ENCODE data around the gene PTPN18. TPM values are rescaled to one million over a fixed set of nuclear protein-coding genes. Genes with fewer than 3 reads are reported as not detected.
A peak's percentile ranks its signal among the peaks of the same experiment; 100 is the strongest.

Gene PTPN18
- total RNA-seq, 1 donor from 2014 or later, result 10.4 TPM

- TF ChIP-seq CTCF (IDR thresholded peaks at IDR 0.05; ENCODE audit: insufficient read depth, low read depth, low read length), result no peak
- no peak for TF ChIP-seq EZH2 (IDR thresholded peaks at IDR 0.05; ENCODE audit: insufficient read depth, low read length)
- Histone ChIP-seq H3K4me3 (ENCODE audit: insufficient read depth, low read depth, low read length) (no peak overlapping the region), H3K27me3 (ENCODE audit: insufficient read depth, low read length) (no peaks in the 10 kb centered on the region), H3K79me2 (ENCODE audit: insufficient read depth, low read length) (no peaks in the 10 kb centered on the region), H3K4me2 (ENCODE audit: low read length) (no peak overlapping the region), H4K20me1 (ENCODE audit: insufficient read depth, low read length) (peaks cover 6% of the 10 kb centered on the region), H3K4me1 (ENCODE audit: insufficient read depth, low read length) (peaks cover 5% of the 10 kb centered on the region), H3K36me3 (ENCODE audit: insufficient read depth, low read length) (no peaks in the 10 kb centered on the region), H3K27ac (ENCODE audit: low read depth, low read length) (no peak overlapping the region), H2AFZ (ENCODE audit: low read depth, low read length) (no peak overlapping the region), H3K9ac (ENCODE audit: low read length) (no peak overlapping the region), H3K9me3 (ENCODE audit: insufficient read depth, low read depth, low read length) (no peaks in the 10 kb centered on the region)
- peaks cover 3% of the 10 kb centered on the region for H3K36me3 Mint-ChIP-seq (ENCODE audit: low read depth, unreplicated experiment)
- peak overlapping the region; percentile 34 for H3K4me3 Mint-ChIP-seq (ENCODE audit: unreplicated experiment)
- no peak for FAIRE-seq
- no peaks in the 10 kb centered on the region for H3K9me3 Mint-ChIP-seq (ENCODE audit: unreplicated experiment)
- no peaks in the 10 kb centered on the region for H3K27me3 Mint-ChIP-seq (ENCODE audit: low read depth, unreplicated experiment)
- H3K4me1 Mint-ChIP-seq (ENCODE audit: low read depth, unreplicated experiment), result peaks cover 14% of the 10 kb centered on the region
- DNase-seq (ENCODE audit: low read depth), result no peak
- peak overlapping the region; percentile 66 for H3K27ac Mint-ChIP-seq (ENCODE audit: unreplicated experiment)
Measured at GRCh38 chr2:130389783-130390182, 33.9 kb downstream of the PTPN18 start.

- DNase-seq (ENCODE audit: low read depth) (no peak), FAIRE-seq (no peak)
- TF ChIP-seq EZH2 (IDR thresholded peaks at IDR 0.05; ENCODE audit: insufficient read depth, low read length) (no peak), CTCF (IDR thresholded peaks at IDR 0.05; ENCODE audit: insufficient read depth, low read depth, low read length) (no peak)
- Histone ChIP-seq H3K27ac (ENCODE audit: low read depth, low read length) (peak overlapping the region; percentile 19), H2AFZ (ENCODE audit: low read depth, low read length) (peak overlapping the region; percentile 88), H3K79me2 (ENCODE audit: insufficient read depth, low read length) (no peaks in the 10 kb centered on the region), H3K36me3 (ENCODE audit: insufficient read depth, low read length) (no peaks in the 10 kb centered on the region), H3K27me3 (ENCODE audit: insufficient read depth, low read length) (no peaks in the 10 kb centered on the region), H3K9me3 (ENCODE audit: insufficient read depth, low read depth, low read length) (no peaks in the 10 kb centered on the region), H3K4me2 (ENCODE audit: low read length) (peak overlapping the region; percentile 89), H3K9ac (ENCODE audit: low read length) (peak overlapping the region; percentile 81), H3K4me3 (ENCODE audit: insufficient read depth, low read depth, low read length) (peak overlapping the region; percentile 76), H3K4me1 (ENCODE audit: insufficient read depth, low read length) (peaks cover 5% of the 10 kb centered on the region), H4K20me1 (ENCODE audit: insufficient read depth, low read length) (peaks cover 3% of the 10 kb centered on the region)
- Mint-ChIP-seq H3K27me3 (ENCODE audit: low read depth, unreplicated experiment) (no peaks in the 10 kb centered on the region), H3K27ac (ENCODE audit: unreplicated experiment) (no peak overlapping the region), H3K36me3 (ENCODE audit: low read depth, unreplicated experiment) (peaks cover 3% of the 10 kb centered on the region), H3K4me3 (ENCODE audit: unreplicated experiment) (peak overlapping the region; percentile 86), H3K9me3 (ENCODE audit: unreplicated experiment) (no peaks in the 10 kb centered on the region), H3K4me1 (ENCODE audit: low read depth, unreplicated experiment) (peaks cover 14% of the 10 kb centered on the region)
Measured at GRCh38 chr2:130390460-130391057, 34.7 kb downstream of the PTPN18 start.

Data from astrocyte (in vitro differentiated cells and primary cell).